ENCODE data around the gene WDR90.

WDR90 gene

GRCh38 chr16:692356-693108 lies 43.4 kb downstream of the WDR90 start:
- no peaks in the 10 kb centered on the region; the same call in 1 of the 2 replicates for H3K27me3 ChIP-seq (ENCODE audit: insufficient read depth, low read length)

GRCh38 chr16:693364-693763 lies 44.2 kb downstream of the WDR90 start:
- H3K27me3 ChIP-seq (ENCODE audit: insufficient read depth, low read length) = no peaks in the 10 kb centered on the region; the same call in 1 of the 2 replicates
- no peak overlapping the region for H3K27ac ChIP-seq (ENCODE audit: low read depth, low read length, poor library complexity, severe bottlenecking)
- no peak overlapping the region for H2AFZ ChIP-seq (ENCODE audit: low read length)
- no peaks in the 10 kb centered on the region for H3K36me3 ChIP-seq (ENCODE audit: insufficient read depth, low read length)
- no peak for TF ChIP-seq CTCF (IDR thresholded peaks at IDR 0.05; ENCODE audit: low read length)
- TF ChIP-seq EZH2 (IDR thresholded peaks at IDR 0.05; ENCODE audit: borderline replicate concordance, low read length) = no peak
- no peaks in the 10 kb centered on the region for H3K79me2 ChIP-seq (ENCODE audit: insufficient read depth, low read length)
- H3K9me3 ChIP-seq (ENCODE audit: low read length) = no peaks in the 10 kb centered on the region
- H3K4me1 ChIP-seq (ENCODE audit: insufficient read depth, low read length, severe bottlenecking) = peaks cover 41% of the 10 kb centered on the region
- no peaks in the 10 kb centered on the region for H4K20me1 ChIP-seq (ENCODE audit: insufficient read depth, low read length)
- no peaks in the 10 kb centered on the region for H3F3A ChIP-seq (ENCODE audit: insufficient read depth, low read length)
- no peak overlapping the region; the same call in 1 of the 2 replicates for H3K9ac ChIP-seq (ENCODE audit: low read length)
- peak overlapping the region; percentile 94 for H3K4me2 ChIP-seq (ENCODE audit: low read length)
- peak overlapping the region; percentile 70 for H3K4me3 ChIP-seq (ENCODE audit: low read depth, low read length, poor library complexity, severe bottlenecking)
- no peaks in the 10 kb centered on the region for H3K9me2 ChIP-seq (ENCODE audit: low read depth, low read length)

More at GRCh38 chr16:692356-693108, 43.4 kb downstream of the WDR90 start:
- Histone ChIP-seq H3K4me1 (ENCODE audit: insufficient read depth, low read length, severe bottlenecking) (peaks cover 41% of the 10 kb centered on the region), H3F3A (ENCODE audit: insufficient read depth, low read length) (no peaks in the 10 kb centered on the region), H2AFZ (ENCODE audit: low read length) (no peak overlapping the region), H3K9me2 (ENCODE audit: low read depth, low read length) (no peaks in the 10 kb centered on the region), H3K4me2 (ENCODE audit: low read length) (no peak overlapping the region), H3K36me3 (ENCODE audit: insufficient read depth, low read length) (no peaks in the 10 kb centered on the region), H4K20me1 (ENCODE audit: insufficient read depth, low read length) (no peaks in the 10 kb centered on the region), H3K79me2 (ENCODE audit: insufficient read depth, low read length) (no peaks in the 10 kb centered on the region), H3K9ac (ENCODE audit: low read length) (no peak overlapping the region), H3K27ac (ENCODE audit: low read depth, low read length, poor library complexity, severe bottlenecking) (no peak overlapping the region), H3K4me3 (ENCODE audit: low read depth, low read length, poor library complexity, severe bottlenecking) (no peak overlapping the region), H3K9me3 (ENCODE audit: low read length) (no peaks in the 10 kb centered on the region)
- TF ChIP-seq CTCF (IDR thresholded peaks at IDR 0.05; ENCODE audit: low read length) (no peak), EZH2 (IDR thresholded peaks at IDR 0.05; ENCODE audit: borderline replicate concordance, low read length) (no peak)

- H3K4me3 ChIP-seq (ENCODE audit: low read depth, low read length, poor library complexity, severe bottlenecking) = peak overlapping the region; percentile 70
- H3K27ac ChIP-seq (ENCODE audit: low read depth, low read length, poor library complexity, severe bottlenecking) = no peak overlapping the region
- peak overlapping the region; percentile 94 for H3K4me2 ChIP-seq (ENCODE audit: low read length)
These were observed 44.6 kb downstream of the WDR90 start for GRCh38 chr16:693766-694165.

More at GRCh38 chr16:693766-694165, 44.6 kb downstream of the WDR90 start:
- Histone ChIP-seq H4K20me1 (ENCODE audit: insufficient read depth, low read length) (no peaks in the 10 kb centered on the region), H2AFZ (ENCODE audit: low read length) (no peak overlapping the region), H3F3A (ENCODE audit: insufficient read depth, low read length) (no peaks in the 10 kb centered on the region), H3K27me3 (ENCODE audit: insufficient read depth, low read length) (no peaks in the 10 kb centered on the region; the same call in 1 of the 2 replicates), H3K9me3 (ENCODE audit: low read length) (no peaks in the 10 kb centered on the region), H3K9ac (ENCODE audit: low read length) (no peak overlapping the region; the same call in 1 of the 2 replicates), H3K4me1 (ENCODE audit: insufficient read depth, low read length, severe bottlenecking) (peaks cover 37% of the 10 kb centered on the region), H3K79me2 (ENCODE audit: insufficient read depth, low read length) (no peaks in the 10 kb centered on the region), H3K9me2 (ENCODE audit: low read depth, low read length) (no peaks in the 10 kb centered on the region), H3K36me3 (ENCODE audit: insufficient read depth, low read length) (no peaks in the 10 kb centered on the region)
- TF ChIP-seq CTCF (IDR thresholded peaks at IDR 0.05; ENCODE audit: low read length) (no peak), EZH2 (IDR thresholded peaks at IDR 0.05; ENCODE audit: borderline replicate concordance, low read length) (no peak)
